ENCODE measurements around the gene BICDL1.
"Not testable (repeated sequence)": the region's sequence is repeated elsewhere in the genome, so short reads cannot be mapped to it uniquely, and the experiment has no call there.

The BICDL1 gene, protein sequence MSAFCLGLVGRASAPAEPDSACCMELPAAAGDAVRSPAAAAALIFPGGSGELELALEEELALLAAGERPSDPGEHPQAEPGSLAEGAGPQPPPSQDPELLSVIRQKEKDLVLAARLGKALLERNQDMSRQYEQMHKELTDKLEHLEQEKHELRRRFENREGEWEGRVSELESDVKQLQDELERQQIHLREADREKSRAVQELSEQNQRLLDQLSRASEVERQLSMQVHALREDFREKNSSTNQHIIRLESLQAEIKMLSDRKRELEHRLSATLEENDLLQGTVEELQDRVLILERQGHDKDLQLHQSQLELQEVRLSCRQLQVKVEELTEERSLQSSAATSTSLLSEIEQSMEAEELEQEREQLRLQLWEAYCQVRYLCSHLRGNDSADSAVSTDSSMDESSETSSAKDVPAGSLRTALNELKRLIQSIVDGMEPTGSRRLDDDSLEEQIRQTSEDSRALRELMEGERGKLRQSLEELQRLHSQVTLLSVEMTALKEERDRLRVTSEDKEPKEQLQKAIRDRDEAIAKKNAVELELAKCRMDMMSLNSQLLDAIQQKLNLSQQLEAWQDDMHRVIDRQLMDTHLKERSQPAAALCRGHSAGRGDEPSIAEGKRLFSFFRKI

DNA sequence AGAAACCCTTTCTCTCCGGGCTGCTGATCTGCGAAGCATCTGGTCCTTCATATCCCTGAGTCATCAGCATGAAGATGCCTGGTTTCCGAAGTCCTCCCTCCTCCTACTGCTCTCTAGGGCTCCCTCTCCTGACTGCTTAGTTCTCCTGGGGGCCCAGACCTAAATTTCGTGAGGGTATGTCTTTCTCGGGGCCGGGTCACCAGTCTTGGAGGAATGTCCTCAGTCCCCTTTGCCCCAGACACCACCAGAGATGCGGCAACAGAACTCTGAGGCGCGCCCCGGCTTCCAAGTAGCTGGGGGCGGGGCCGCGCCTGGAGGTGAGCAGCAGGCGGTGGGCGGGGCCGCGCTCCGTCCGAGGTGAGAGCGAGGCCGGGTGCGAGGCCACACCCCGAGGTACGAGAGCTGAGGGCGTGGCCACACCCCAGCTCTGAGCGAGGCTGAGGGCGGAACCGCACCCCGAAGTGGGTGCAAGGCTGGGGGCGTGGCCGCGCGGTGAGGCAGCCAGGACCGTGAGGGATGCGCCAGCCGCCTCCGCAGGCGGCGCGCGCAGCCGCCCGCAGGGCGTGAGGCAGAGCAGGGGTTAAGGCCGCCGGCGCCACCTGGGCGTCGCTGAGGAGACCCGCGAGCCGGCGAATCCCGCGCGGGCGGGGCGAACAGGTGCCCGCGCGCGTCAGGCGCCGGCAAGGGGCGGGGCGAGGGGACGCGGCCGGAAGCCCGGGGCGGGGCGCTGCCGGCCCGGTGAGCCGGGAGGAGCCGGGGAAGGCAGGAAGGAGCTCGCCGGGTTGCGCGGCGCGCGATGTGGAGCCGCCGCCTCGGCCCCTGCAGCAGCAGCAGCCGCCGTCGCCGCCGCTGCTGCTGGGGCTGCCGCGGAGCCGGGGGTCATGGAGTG is at the start of gene BICDL1:
Gene BICDL1 (plus strand): TSS at position 765 of the 889 bp plus-strand sequence. CDS start 633 bp downstream, outside the sequence.
- peak; percentile 98 for DNase-seq

GRCh38 chr12:119940897-119941296 is 48.1 kb upstream of the BICDL1 start:
- peak; percentile 93 for DNase-seq

DNA sequence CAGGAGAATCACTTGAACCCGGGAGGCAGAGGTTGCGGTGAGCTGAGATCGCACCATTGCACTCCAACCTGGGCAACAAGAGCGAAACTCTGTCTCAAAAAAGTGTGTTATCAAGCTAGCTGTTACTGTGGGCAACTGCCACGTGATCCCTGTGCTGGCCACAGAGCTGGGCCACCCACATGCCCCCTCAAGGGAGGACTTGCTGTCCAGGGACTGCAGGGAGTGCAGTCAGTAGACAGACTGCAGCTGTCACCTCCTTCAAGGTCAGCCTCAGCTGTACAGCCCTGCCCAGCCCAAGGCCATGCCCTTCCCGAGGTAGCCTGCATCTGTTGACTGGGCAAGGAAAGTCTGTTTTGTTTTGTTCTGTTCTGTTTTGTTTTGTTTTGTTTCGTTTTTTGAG is 46.6 kb upstream of the BICDL1 start:
- DNase-seq: no peak

DNA sequence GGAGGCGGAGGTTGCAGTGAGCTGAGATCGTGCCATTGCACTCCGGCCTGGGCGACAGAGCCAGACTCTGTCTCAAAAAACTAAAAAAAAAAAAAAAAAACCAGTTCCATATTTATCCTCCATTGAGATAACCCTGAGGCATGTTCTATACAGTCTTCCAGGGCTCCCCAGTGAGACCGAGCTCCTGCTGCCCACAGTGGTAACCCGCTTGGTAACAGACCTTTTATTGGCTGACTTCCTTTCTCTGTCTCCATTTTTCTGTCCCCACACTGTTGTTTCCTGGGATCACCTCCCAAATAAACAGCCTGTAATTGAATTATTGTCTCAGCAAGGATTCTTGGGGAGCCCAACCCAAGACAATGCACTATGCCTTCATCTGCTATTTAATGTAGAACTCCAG is 42.8 kb upstream of the BICDL1 start:
- DNase-seq: no peak

DNA sequence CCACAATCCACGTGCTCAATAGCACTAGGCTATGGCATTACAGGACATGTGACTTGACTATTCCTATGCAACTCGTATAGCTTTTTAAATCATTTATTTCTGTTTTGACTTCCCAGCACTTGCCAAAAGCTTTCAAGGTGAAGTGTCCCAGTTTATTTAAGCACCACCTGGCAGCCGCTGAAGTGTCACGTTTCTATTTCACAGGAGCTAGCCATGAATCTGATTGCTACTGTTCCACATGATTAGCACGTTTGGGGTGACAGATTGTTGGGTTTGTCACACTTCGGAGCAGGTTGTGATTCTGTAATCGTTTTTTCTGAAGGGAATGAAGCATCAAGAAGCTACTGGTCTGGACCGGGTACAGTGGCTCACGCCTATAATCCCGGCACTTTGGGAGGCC is 39.9 kb upstream of the BICDL1 start:
- DNase-seq: no peak

- DNase-seq: no peak
Measured at GRCh38 chr12:119949594-119949993, 39.4 kb upstream of the BICDL1 start.

DNA sequence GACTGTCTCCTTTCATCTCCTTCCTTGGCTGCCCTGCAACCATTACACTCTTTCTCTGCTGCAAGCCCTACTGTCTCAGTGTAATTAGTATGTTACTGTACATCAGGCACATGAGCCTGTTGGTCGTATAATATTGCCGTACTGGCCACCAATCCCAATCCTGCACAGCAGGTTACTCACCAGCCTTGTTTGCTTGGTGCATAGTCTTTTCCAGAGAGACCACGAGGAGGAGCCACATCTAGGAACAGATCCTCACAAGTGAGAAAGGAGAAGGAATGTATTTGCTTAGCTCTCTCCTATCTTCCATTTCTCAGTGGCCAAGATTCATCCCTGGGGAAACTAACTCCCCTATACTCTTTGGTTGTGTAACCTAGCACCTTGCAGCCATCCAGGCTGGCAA is 33.0 kb upstream of the BICDL1 start:
- DNase-seq: no peak

GRCh38 chr12:119957135-119957534 is 31.9 kb upstream of the BICDL1 start:
- no peak for DNase-seq

DNA sequence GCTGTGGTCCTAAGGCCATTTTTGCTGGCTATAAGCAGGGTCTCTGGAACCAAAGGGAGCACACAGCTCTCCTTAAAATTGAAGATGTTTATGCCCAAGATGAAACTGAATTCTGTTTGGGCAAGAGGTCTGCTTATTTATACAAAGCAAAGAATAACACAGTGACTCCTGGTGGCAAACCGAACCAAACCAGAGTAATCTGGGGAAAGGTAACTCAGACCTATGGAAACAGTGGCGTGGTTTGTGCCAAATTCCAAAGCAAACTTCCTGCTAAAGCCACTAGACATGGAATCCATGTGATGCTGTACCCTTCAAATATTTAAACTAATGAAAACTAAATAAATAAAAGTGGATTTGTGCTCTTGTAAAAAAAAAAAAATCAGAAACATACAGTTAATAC is 29.6 kb upstream of the BICDL1 start:
- DNase-seq: no peak

DNA sequence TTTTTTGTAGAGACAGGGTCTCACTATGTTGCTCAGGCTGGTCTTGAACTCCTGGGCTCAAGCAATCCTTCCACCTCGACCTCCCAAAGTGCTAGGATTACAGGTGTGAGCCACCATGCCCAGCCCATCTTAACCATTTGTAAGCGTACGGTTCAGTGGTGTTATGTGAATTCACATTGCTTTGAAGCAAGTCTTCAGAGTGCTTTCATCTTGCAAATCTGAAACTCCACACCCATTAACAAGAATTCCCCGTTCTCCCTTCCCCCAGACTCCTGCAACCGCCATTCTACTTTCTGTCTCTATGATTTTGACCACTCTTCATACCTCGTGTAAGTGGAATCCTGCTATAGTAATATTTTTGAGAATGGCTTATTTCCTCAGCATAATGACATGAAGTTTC is 24.9 kb upstream of the BICDL1 start:
- DNase-seq: no peak

- no peak for DNase-seq
Measured at GRCh38 chr12:119964929-119965328, 24.1 kb upstream of the BICDL1 start.

- no peak for DNase-seq
Measured at GRCh38 chr12:119980242-119980641, 8.8 kb upstream of the BICDL1 start.

GRCh38 chr12:119980702-119981101 is 8.3 kb upstream of the BICDL1 start:
- DNase-seq: not testable (repeated sequence)

- peak; percentile 59 for DNase-seq
Measured at GRCh38 chr12:119989361-119989730, 310 bp downstream of the BICDL1 start.

GRCh38 chr12:119989731-119990381 is 820 bp downstream of the BICDL1 start:
- no peak for DNase-seq

- DNase-seq: peak; percentile 31
Measured at GRCh38 chr12:119990382-119990874, 1.4 kb downstream of the BICDL1 start.

GRCh38 chr12:119992129-119992705 is 3.2 kb downstream of the BICDL1 start:
- DNase-seq: no peak

DNA sequence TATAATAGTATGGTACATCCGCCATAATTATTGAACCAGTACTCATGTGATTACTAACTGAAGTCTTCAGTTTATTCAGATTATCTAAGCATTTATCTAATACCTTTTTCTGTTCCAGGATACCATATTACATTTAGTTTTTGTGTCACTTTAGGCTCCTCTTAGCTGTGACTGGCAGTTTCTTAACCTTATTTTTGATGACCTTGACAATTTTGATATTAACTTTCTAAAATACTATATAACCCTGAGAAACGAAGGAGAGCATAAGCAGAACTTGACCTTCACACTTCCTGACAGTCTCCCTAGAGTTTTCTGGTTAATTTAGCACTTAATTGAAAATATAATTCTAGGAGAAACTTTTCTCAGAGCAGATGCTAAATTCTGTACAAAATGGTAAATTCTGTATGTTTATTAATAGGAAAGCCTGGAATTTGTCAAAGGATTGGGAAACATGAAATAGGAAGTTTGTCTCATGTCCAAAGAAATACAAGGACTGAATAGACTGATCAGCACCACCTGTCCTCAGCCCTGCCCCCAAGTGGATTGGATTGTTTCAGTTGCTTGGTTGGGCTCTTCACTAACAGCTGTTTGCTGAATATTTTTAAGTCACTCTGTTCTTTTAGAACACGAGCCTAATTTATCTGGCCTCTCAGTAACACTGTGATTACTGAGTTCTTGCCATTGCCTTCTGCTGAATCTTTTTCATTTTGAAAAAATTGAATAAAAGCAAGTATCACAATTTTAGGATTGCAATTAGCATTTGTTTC is 6.0 kb downstream of the BICDL1 start:
- DNase-seq: no peak

DNA sequence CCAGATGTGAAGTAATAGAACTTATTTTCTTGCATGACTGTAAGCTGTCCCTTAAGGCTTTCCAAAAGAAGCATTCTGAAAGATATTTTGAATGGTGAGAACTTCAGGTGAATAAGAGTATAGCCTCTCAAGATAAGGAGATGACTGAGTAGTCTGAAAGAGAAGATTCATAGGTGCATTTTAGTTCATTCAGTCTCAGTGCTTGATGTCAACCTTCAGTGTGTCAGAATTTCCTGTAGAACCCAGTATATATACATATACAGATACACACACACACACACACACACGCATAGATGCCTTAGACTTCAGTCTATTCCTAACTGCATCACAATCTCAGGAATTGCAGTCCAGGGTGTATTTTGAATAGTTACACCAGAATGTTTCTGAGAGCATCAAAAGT is 7.4 kb downstream of the BICDL1 start:
- DNase-seq: no peak

GRCh38 chr12:119998471-119999245 is 9.6 kb downstream of the BICDL1 start:
- no peak for DNase-seq

DNA sequence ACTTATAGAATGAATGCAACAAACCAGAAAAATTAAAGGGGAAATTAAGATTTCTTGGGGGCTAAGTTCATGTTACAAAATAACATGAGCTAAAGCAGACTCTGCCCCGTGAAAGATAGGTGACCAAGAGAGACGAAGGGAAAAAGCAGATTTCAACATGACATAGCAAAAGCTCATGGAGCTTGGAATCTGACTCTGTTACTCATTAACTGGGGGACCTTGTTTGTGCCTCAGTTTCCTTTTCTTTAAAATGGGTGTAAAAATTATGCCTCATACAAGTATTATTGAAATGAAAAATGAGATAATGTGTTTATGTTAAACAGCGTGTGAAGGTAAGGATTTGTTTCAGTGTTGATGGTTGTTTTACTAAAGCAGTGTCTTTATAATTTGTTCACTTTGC is 11.5 kb downstream of the BICDL1 start:
- DNase-seq: no peak

Data from NCI-H526 treated with DMSO at 0.1 percent for 48 hours (cell line).